H9 (cell line): Measurements from ENCODE around the gene LRFN2. TPM values are rescaled to one million over a fixed set of nuclear protein-coding genes. Genes with fewer than 3 reads are reported as not detected.

Source experiments
- DNase-seq: peaks from one replicate; pipeline ENCODE4 v3.0.0-alpha.2; 2017
- H2AFZ ChIP-seq: one replicate; pipeline ENCODE4 v1.6.1; 2013; ENCODE audit warnings: mild to moderate bottlenecking, low read length, control low read depth, moderate library complexity
- H2AK5ac ChIP-seq: 2 replicates; pipeline ENCODE4 v1.6.1; 2013; ENCODE audit warnings: low read length, control low read depth, mixed read lengths; ENCODE audit not compliant: insufficient read length
- H2BK120ac ChIP-seq: one replicate; pipeline ENCODE4 v1.6.1; 2013; ENCODE audit warnings: low read depth, mild to moderate bottlenecking, low read length, control low read depth, inconsistent platforms; ENCODE audit not compliant: poor library complexity, severe bottlenecking
- H2BK12ac ChIP-seq: 2 replicates; pipeline ENCODE4 v1.6.1; 2013; ENCODE audit warnings: low read length, control low read depth, mixed read lengths, low read depth; ENCODE audit not compliant: insufficient read length
- H2BK15ac ChIP-seq: 2 replicates; pipeline ENCODE4 v1.6.1; 2013; ENCODE audit warnings: low read depth, low read length, control low read depth
- H2BK20ac ChIP-seq: one replicate; pipeline ENCODE4 v1.6.1; 2013; ENCODE audit warnings: low read depth, mild to moderate bottlenecking, low read length, control low read depth, inconsistent platforms; ENCODE audit not compliant: poor library complexity, severe bottlenecking
- H2BK5ac ChIP-seq: 2 replicates; pipeline ENCODE4 v1.6.1; 2013; ENCODE audit warnings: low read length, control low read depth, mixed read lengths; ENCODE audit not compliant: insufficient read length
- H3K14ac ChIP-seq: 2 replicates; pipeline ENCODE4 v1.6.1; 2013; ENCODE audit warnings: low read length, control low read depth; ENCODE audit not compliant: insufficient read depth
- H3K18ac ChIP-seq: 2 replicates; pipeline ENCODE4 v1.6.1; 2013; ENCODE audit warnings: low read depth, mild to moderate bottlenecking, mixed read lengths, low read length, control low read depth; ENCODE audit not compliant: insufficient read length
- H3K23ac ChIP-seq: 2 replicates; pipeline ENCODE4 v1.6.1; 2013; ENCODE audit warnings: low read length, control low read depth, mixed read lengths, low read depth; ENCODE audit not compliant: insufficient read length
- H3K23me2 ChIP-seq: 2 replicates; pipeline ENCODE4 v1.6.1; 2013; ENCODE audit warnings: low read depth, mild to moderate bottlenecking, mixed read lengths, low read length, control low read depth; ENCODE audit not compliant: insufficient read length, poor library complexity, severe bottlenecking
- H3K27ac ChIP-seq: 2 replicates; pipeline ENCODE4 v1.5.1; 2013; ENCODE audit warnings: low read length, control low read depth, mixed read lengths, low read depth; ENCODE audit not compliant: insufficient read length
- H3K27me3 ChIP-seq: 2 replicates; pipeline ENCODE4 v1.6.1; 2013; ENCODE audit warnings: low read length, control low read depth, inconsistent platforms; ENCODE audit not compliant: insufficient read depth
- H3K4ac ChIP-seq: 2 replicates; pipeline ENCODE4 v1.6.1; 2013; ENCODE audit warnings: low read depth, mild to moderate bottlenecking, control low read depth, inconsistent platforms, low read length, moderate library complexity
- H3K4me1 ChIP-seq: 2 replicates; pipeline ENCODE4 v1.6.1; 2013; ENCODE audit warnings: low read length, control low read depth, inconsistent platforms; ENCODE audit not compliant: insufficient read depth
- H3K4me2 ChIP-seq: 2 replicates; pipeline ENCODE4 v1.6.1; 2013; ENCODE audit warnings: low read length, control low read depth, mixed read lengths; ENCODE audit not compliant: insufficient read length, insufficient read depth
- H3K56ac ChIP-seq: 2 replicates; pipeline ENCODE4 v1.6.1; 2013; ENCODE audit warnings: low read depth, mild to moderate bottlenecking, mixed read lengths, low read length, control low read depth; ENCODE audit not compliant: insufficient read length
- H3K79me1 ChIP-seq: 2 replicates; pipeline ENCODE4 v1.6.1; 2013; ENCODE audit warnings: low read depth, mild to moderate bottlenecking, moderate library complexity, low read length, control low read depth, inconsistent platforms; ENCODE audit not compliant: insufficient read depth, poor library complexity, severe bottlenecking
- H3K79me2 ChIP-seq: 2 replicates; pipeline ENCODE4 v1.6.1; 2013; ENCODE audit warnings: low read length, control low read depth, inconsistent platforms; ENCODE audit not compliant: insufficient read depth
- H3K9ac ChIP-seq: 2 replicates; pipeline ENCODE4 v1.6.1; 2013; ENCODE audit warnings: low read length, control low read depth, mixed read lengths; ENCODE audit not compliant: insufficient read length; ENCODE audit errors: extremely low read depth
- H3K9me3 ChIP-seq: one replicate; pipeline ENCODE4 v1.6.1; 2013; ENCODE audit warnings: low read depth, low read length, inconsistent platforms; ENCODE audit not compliant: control insufficient read depth
- H3T11ph ChIP-seq: one replicate; pipeline ENCODE4 v1.6.1; 2013; ENCODE audit warnings: mild to moderate bottlenecking, low read length, control low read depth, inconsistent platforms
- H4K20me1 ChIP-seq: one replicate; pipeline ENCODE4 v1.6.1; 2013; ENCODE audit not compliant: control insufficient read depth, insufficient read length, insufficient read depth
- H4K5ac ChIP-seq: 2 replicates; pipeline ENCODE4 v1.6.1; 2013; ENCODE audit warnings: low read depth, mild to moderate bottlenecking, mixed read lengths, low read length, control low read depth; ENCODE audit not compliant: insufficient read length
- H4K8ac ChIP-seq: replicated peaks from 2 replicates; pipeline ENCODE4 v1.6.1; 2013; ENCODE audit warnings: low read length, control low read depth, mixed read lengths, low read depth; ENCODE audit not compliant: insufficient read length
- H4K91ac ChIP-seq: 2 replicates; pipeline ENCODE4 v1.6.1; 2013; ENCODE audit warnings: low read depth, mild to moderate bottlenecking, moderate library complexity, mixed read lengths, low read length, control low read depth; ENCODE audit not compliant: insufficient read length
- H3K27ac Mint-ChIP-seq, 3 experiments: 2 replicates in 2 of 3; 3 replicates in 1 of 3; pipeline ENCODE4 v1.8.0; 2020 to 2021; ENCODE audit warnings: mixed read lengths in 3 of 3, mild to moderate bottlenecking in 1 of 3, moderate library complexity in 1 of 3
- H3K27me3 Mint-ChIP-seq: 2 replicates; pipeline ENCODE4 v1.8.0; 2021; ENCODE audit warnings: low read depth, mild to moderate bottlenecking, moderate library complexity, mixed read lengths
- H3K36me3 Mint-ChIP-seq, 3 experiments: 2 replicates in 2 of 3; 3 replicates in 1 of 3; pipeline ENCODE4 v1.8.0; 2020 to 2021; ENCODE audit warnings: low read depth in 3 of 3, mixed read lengths in 3 of 3; ENCODE audit not compliant: insufficient read depth in 1 of 3
- H3K4me1 Mint-ChIP-seq, 2 experiments: 2 replicates each; pipeline ENCODE4 v1.8.0; 2020; ENCODE audit warnings: mixed read lengths in 2 of 2
- H3K4me3 Mint-ChIP-seq, 2 experiments: 2 replicates in 1 of 2; 3 replicates in 1 of 2; pipeline ENCODE4 v1.8.0; 2020 to 2021; ENCODE audit warnings: mild to moderate bottlenecking in 2 of 2, mixed read lengths in 2 of 2, moderate library complexity in 1 of 2
- H3K9me3 Mint-ChIP-seq, 2 experiments: 2 replicates in 1 of 2; 3 replicates in 1 of 2; pipeline ENCODE4 v1.8.0; 2020; ENCODE audit warnings: mild to moderate bottlenecking in 2 of 2, mixed read lengths in 2 of 2, moderate library complexity in 1 of 2
- WGBS: extraction: QIAGEN DNeasy Blood & Tissue Kit; methylation state at CpG from one replicate; pipeline ENCODE4 v1.1.7; 2013; ENCODE audit warnings: missing lambda C conversion rate, low lambda C conversion rate, mixed read lengths; ENCODE audit not compliant: insufficient read length; ENCODE audit errors: extremely low coverage; 5-methylcytosine and 5-hydroxymethylcytosine counted together
- total RNA-seq: library from RNA; stranded (reverse); gene quantifications from 2 replicates; pipeline ENCODE4 v1.2.1, GENCODE V29; 2021
- TF ChIP-seq, protein P1 (sequence below): fragments of 200-600 bp; sonication (generic); conservative IDR thresholded peaks from 3 replicates; pipeline ENCODE4 v1.8.0; 2021; ENCODE audit warnings: antibody characterized with exemption, mild to moderate bottlenecking

The LRFN2 gene
- total RNA-seq, 1 experiment from 2014 or later, result 0.11 TPM

DNA sequence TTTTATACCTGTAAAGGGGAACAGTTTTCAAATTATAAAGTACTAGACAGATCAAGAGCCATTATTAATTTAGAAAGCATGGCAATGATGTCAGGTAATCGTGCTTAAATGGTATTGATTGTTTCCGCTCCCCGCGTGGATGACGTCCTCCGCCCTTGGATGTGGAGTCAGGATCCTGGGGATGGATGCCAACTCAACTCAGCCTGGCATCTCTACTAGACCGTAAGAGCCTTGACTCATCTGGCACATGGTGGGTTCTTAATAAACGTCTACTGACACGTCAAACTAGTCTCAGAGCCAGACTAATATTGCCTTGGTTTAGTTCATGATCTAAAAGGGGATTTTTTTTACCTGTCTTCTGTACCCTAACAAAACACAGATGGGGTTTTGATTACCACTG is 80.2 kb downstream of the LRFN2 start:
- Histone ChIP-seq H3K4ac (no peak overlapping the region), H2AFZ (no peak overlapping the region), H3K4me1 (peaks cover 4% of the 10 kb centered on the region; the same call in 1 of the 2 replicates), H3K79me2 (no peaks in the 10 kb centered on the region), H3K23me2 (peaks cover 5% of the 10 kb centered on the region), H3K9ac (no peak overlapping the region), H3T11ph (no peak overlapping the region), H4K20me1 (no peaks in the 10 kb centered on the region), H2BK15ac (no peak overlapping the region), H3K27ac (no peak overlapping the region), H3K27me3 (no peaks in the 10 kb centered on the region), H3K9me3 (no peaks in the 10 kb centered on the region), H4K8ac (no peak overlapping the region), H3K23ac (no peak overlapping the region), H4K5ac (no peak overlapping the region), H2BK5ac (no peak overlapping the region), H3K14ac (no peak overlapping the region), H3K4me2 (no peak overlapping the region), H3K18ac (no peak overlapping the region), H3K56ac (no peak overlapping the region), H2BK12ac (no peak overlapping the region), H3K79me1 (no peaks in the 10 kb centered on the region), H2BK20ac (no peak overlapping the region), H4K91ac (no peak overlapping the region), H2AK5ac (no peak overlapping the region), H2BK120ac (no peak overlapping the region)
- H3K4me1 Mint-ChIP-seq, result peaks cover 2 to 14% of the 10 kb centered on the region in 2 experiments; a peak in 2 of 4 replicates
- TF ChIP-seq, protein P1, sequence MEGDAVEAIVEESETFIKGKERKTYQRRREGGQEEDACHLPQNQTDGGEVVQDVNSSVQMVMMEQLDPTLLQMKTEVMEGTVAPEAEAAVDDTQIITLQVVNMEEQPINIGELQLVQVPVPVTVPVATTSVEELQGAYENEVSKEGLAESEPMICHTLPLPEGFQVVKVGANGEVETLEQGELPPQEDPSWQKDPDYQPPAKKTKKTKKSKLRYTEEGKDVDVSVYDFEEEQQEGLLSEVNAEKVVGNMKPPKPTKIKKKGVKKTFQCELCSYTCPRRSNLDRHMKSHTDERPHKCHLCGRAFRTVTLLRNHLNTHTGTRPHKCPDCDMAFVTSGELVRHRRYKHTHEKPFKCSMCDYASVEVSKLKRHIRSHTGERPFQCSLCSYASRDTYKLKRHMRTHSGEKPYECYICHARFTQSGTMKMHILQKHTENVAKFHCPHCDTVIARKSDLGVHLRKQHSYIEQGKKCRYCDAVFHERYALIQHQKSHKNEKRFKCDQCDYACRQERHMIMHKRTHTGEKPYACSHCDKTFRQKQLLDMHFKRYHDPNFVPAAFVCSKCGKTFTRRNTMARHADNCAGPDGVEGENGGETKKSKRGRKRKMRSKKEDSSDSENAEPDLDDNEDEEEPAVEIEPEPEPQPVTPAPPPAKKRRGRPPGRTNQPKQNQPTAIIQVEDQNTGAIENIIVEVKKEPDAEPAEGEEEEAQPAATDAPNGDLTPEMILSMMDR, result no peak
- H3K27ac Mint-ChIP-seq, result no peak overlapping the region
- H3K9me3 Mint-ChIP-seq, result no peaks in the 10 kb centered on the region
- H3K4me3 Mint-ChIP-seq, result no peak overlapping the region
- no peak for DNase-seq
- H3K27me3 Mint-ChIP-seq, result peaks cover 5% of the 10 kb centered on the region
- H3K36me3 Mint-ChIP-seq, result no peaks in the 10 kb centered on the region
- no CpG with 5 or more reads among the region's 9 CpGs for WGBS
